Measurements from ENCODE around the gene LETMD1. TPM values are rescaled to one million over a fixed set of nuclear protein-coding genes. Genes with fewer than 3 reads are reported as not detected.

LETMD1 gene, protein sequence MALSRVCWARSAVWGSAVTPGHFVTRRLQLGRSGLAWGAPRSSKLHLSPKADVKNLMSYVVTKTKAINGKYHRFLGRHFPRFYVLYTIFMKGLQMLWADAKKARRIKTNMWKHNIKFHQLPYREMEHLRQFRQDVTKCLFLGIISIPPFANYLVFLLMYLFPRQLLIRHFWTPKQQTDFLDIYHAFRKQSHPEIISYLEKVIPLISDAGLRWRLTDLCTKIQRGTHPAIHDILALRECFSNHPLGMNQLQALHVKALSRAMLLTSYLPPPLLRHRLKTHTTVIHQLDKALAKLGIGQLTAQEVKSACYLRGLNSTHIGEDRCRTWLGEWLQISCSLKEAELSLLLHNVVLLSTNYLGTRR
- 25.2 to 28.8 TPM (median 26.7 TPM) in 5 replicates for total RNA-seq (2022; extraction: Qiagen RNA extraction; ENCODE audit: low read depth)

DNA sequence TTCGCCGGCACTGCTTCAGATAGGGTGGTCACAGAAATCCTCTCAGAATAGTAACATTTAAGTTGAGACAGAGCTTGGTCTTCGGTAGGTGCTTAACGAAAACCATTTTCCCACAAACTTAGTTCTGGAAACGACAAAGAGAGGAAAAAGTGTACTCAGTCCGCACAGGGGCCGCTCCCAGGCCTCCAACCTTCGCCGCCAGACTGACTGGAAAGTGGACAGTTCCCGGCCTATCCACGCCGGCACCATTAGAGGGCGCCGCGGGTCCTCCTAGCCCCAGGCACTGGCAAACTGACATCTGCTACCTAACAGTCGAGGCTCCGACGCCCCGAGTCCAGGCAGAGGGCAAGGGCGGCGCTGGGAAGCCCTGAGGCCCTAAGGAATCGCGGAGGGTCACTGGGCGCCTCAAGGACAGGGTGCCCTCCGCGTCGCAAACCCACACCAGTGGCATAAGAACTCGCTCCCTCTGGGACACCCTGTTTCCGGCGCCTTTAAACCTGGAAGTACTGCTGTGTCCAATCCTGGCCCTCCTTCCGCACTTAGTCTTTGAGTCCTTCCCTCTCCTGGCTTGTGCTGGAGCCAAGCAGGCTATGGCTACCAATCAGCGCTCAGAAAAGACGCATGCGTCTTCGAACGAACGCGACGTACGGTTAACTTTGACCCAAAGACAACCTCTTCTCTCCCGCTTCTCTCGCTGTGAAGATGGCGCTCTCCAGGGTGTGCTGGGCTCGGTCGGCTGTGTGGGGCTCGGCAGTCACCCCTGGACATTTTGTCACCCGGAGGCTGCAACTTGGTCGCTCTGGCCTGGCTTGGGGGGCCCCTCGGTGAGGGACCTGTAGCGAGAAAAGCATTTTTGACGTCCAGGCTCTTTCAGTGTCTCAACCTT, at the start of gene LETMD1:
Gene LETMD1 (plus strand): TSS at position 673 of the 886 bp plus-strand sequence. CDS start 30 bp downstream, at position 703.

DNA sequence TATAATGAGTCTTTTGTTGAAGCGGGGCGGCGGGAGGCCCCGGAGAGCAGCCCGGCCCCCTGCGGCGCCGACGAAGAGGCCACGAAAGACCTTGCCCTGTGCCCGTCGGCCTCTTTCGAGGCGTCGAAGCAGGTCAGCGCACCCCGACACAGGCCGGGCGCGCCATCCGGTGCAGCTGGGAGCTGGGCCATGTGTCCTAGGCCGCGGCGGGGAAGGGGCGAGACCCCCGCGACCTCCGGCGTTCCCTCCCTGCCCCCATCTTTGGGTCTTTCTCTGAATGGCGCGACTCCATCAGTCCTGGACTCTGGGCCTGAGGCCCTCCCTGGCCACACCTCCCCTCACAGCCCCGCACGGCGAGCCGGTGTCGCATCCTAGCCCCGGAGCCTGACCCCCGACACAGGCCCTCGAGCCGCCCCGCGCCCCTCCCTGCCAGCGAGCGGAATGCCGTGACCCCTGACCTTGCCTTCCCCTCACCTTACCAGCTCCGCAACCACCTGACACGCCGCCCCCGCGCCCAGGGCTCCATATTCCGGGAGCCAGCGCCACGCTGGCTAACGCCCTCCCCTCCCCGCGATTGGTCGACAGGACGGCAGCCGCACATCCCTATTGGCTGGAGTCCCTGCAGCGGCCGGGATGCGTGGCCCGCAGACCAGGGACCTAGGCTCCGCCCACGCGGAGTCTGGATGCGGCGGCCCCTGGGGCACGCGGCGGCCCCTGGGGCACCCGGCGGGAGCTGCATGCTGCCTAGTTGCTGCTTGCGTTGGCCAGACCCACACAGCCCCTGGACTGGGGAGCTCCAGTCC, 22.1 kb upstream of the LETMD1 start, which contains the start of gene SLC11A2:
Gene SLC11A2 (minus strand): TSS at position 549 of the 803 bp plus-strand sequence. CDS start 15,656 bp downstream, outside the sequence.

DNA sequence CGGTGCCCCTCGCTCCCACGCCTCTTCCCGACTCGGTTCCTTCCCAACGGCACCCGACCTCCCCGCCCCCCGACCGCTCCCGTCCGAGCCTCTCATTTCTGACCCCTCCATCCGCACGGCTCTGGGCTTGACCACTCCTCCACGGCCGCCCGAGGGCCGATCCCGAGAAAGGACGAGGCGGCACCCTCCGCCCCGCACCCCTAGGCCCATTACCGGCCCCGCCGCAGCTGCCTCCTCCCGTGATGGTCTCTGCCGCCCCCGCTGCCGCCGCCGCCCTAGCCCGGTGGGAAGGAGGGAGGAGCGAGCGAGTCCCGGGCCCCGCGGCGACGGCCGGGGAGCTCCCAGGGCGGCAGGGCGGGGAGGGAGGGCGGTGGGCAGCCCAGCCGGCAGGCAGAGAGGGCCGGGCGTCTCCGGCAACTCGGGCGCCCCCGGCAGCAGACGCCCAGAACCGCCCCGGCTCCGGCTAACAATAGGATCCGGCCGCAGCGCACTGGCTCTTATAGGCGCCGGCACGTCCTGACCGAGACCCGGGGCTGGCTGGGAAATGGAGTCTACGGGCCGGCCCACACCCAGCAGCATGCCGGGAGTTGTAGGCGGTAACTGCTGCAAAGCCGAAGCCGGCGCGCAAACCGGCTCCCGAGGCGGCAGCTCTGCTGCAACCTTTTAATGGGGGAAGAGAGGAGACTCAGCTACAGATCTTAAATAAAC, 35.2 kb downstream of the LETMD1 start, which contains the start of gene CSRNP2:
Gene CSRNP2 (minus strand): TSS at position 471 of the 708 bp plus-strand sequence. CDS start 7,035 bp downstream, outside the sequence.

Other genes starting within 250 kb of the LETMD1 start
- gene TMPRSS12, start 205.4 kb upstream of the LETMD1 start, total RNA-seq (2022; extraction: Qiagen RNA extraction; ENCODE audit: low read depth), result not detected in 5 replicates
- gene HIGD1C, start 95.8 kb upstream of the LETMD1 start, total RNA-seq (2022; extraction: Qiagen RNA extraction; ENCODE audit: low read depth), result not detected in 5 replicates
- gene SLC11A2, start 21.9 kb upstream of the LETMD1 start, total RNA-seq (2022; extraction: Qiagen RNA extraction; ENCODE audit: low read depth), result 20.2 to 27.5 TPM (median 25.8 TPM) in 5 replicates
- gene CSRNP2, start 35.3 kb downstream of the LETMD1 start, total RNA-seq (2022; extraction: Qiagen RNA extraction; ENCODE audit: low read depth), result 11.3 to 14.5 TPM (median 13.4 TPM) in 5 replicates
- 16.3 to 23.6 TPM (median 21.9 TPM) in 5 replicates for gene TFCP2, start 124.8 kb downstream of the LETMD1 start, total RNA-seq (2022; extraction: Qiagen RNA extraction; ENCODE audit: low read depth)
- gene POU6F1, start 169.7 kb downstream of the LETMD1 start, total RNA-seq (2022; extraction: Qiagen RNA extraction; ENCODE audit: low read depth), result 0.83 to 1.9 TPM (median 1.5 TPM) in 5 replicates
- 334 to 399 TPM (median 338 TPM) in 5 replicates for gene DAZAP2, start 190.5 kb downstream of the LETMD1 start, total RNA-seq (2022; extraction: Qiagen RNA extraction; ENCODE audit: low read depth)
- gene SMAGP, start 222.1 kb downstream of the LETMD1 start, total RNA-seq (2022; extraction: Qiagen RNA extraction; ENCODE audit: low read depth), result 20.6 to 23.2 TPM (median 21.8 TPM) in 5 replicates